ENCODE data around the gene PQBP1. TPM values are rescaled to one million over a fixed set of nuclear protein-coding genes. Genes with fewer than 3 reads are reported as not detected.

Gene PQBP1
- total RNA-seq, 1 donor from 2014 or later: 56.2 TPM

DNA sequence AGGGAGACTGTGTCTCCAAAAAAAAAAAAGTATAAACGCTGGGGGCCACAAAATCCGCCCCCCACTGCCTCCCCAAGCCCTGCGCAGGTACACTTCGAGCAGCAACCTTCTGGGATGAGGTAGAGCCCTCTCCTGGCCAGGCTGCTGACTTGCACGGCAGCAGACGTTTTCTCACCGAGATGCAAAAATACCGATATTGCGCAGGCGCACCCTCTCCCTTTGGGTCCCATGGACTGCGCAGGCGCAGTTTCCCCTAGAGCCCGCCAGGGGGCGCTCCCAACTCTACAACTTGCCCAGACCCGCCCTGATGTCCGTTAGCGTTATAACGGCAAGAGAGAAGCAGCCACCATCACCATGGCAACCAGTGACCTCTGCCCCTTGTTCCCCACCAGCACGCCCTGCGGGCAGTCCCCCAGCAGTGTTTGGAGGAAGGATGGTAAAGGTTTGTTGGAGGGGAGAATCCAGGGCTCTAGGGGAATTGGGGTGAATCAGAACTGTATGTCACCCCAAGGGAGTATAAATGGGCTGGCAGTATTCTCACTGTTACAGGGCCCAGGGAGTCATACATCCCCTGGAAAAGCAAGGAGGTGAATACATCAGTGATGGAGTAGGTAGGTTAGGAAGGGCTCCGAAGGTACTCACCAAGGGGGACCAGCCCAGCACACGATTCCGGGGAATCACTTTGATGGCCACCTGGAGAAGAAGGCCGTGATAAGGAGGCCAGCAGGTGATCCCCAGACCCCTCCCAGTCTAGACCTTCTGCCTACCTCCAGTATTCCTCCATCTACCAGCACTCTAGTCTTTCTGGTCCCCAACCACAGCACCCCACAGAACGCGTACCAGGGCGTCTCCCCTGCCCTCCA lies 19.6 kb downstream of the PQBP1 start:
- DNase-seq (peak; percentile 91), ATAC-seq (ENCODE audit: poor library complexity) (peak; percentile 78)
- intact Hi-C loops (cut with DNase I): no loop called here

DNA sequence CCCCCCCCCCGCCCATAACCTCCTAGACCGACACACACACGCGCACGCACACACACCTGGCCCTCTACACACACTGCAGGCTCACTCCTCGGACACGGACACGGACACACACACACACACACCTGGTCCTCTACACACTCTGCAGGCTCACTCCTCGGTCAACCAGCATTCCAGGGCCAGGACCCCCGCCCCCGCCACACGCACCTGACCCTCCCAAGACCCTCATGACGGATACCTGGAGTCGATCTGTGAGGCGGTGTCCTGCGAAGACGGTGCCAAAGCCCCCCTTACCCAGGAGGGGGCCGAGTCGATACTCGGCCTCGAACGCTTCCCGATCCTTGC lies 20.5 kb downstream of the PQBP1 start:
- DNase-seq: no peak
- ATAC-seq (ENCODE audit: poor library complexity): no peak
- intact Hi-C loops (cut with DNase I): no loop called here

DNA sequence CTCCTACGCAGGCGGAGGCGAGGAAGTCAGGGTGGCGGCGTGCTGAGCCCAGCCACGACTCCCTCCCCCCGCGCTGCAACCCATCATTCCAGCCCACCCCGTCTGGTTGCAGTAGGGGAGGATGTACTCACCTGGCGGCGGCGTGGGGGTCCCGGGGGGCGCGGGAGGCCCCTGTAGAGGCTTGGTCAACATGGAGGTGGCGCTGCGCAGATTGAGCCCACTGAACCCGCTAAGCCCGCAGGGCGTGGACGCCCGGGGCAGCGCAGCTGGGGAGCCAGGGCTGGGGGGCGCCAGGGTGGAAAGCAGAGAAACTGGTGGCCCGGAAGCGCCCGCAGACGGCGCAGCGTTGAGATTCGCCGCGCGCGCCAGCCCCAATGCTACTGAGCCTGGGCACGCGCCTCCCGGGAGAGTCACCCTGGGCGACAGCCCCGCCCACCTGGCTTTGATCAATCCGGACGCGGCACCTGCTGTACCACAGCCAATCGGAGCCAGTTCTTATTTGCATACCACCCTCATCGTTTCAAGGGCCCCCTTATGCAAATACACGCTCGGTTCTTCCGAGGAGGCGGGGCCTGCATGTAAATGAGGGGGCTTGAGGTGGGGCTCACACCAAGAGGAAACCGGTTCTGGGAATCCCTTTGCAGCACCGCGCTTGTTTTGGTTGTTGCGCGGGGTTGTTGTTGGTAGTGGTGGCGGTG lies 21.1 kb downstream of the PQBP1 start, which contains the start of gene PIM2:
TSS of gene PIM2 (minus strand) at position 382 of the 698 bp plus-strand sequence. CDS start at position 192, 190 bp downstream.
- intact Hi-C loops (cut with DNase I): no loop called here
- DNase-seq (peak; percentile 94), ATAC-seq (ENCODE audit: poor library complexity) (peak; percentile 91)

DNA sequence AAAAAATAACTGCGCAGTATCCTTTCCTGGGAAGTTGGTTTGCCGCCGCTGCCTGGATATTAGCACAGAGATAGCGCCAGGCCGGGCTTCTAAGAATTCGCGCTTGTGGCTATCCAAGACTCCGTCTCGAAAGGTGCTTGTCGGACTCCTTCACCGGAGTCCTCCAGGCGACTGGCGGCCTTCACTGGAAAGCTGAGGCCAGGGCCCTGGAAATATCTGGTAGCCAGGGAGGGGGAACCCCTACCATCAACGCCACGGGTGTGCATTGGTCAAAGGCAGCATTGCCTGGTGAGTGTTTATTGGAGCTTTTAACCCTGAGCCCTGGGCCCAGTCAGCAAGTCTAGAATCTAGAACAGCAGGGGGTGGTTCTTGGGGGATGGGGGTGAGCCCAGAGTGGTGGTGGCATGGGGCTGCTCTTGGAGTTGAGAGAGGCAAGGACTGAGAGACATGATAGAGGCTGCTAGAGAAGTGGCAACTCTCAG lies 21.7 kb downstream of the PQBP1 start:
- no peak for DNase-seq
- ATAC-seq (ENCODE audit: poor library complexity): peak; percentile 4
- intact Hi-C loops (cut with DNase I): no loop called here

DNA sequence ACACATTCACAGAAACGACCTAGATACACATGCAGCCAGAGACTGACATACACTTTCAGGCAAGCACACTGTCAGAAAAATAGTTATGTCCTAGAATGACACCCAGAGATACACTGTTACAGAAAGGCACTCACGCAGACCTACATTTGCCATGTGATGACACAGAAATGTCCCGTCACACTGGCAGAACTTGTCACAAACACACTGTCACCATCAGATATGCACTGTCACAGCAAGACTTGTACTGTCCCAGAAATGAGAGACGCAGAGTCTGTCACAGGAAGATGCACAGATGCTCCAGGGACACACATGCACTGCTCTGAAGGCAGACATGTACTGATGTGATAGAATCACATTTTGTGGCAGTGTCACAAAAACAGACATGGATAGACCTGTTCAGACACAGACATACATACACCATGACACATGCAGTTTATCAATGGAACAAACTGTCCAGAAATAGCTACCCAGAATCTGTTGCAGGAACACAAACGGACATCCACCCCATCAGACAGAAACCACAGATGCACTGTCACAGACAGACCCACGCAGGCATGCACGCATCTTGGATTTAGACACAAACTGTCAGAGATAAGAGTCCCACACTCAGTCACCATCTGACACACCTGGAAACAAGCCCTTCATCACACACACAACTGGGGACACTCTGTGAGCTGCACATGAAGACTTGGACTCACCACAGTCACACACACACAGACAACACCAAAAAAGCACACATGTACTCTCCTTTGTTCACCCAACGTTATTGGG lies 22.4 kb downstream of the PQBP1 start:
- ATAC-seq (ENCODE audit: poor library complexity) (no peak), DNase-seq (no peak)
- intact Hi-C loops (cut with DNase I): no loop called here

DNA sequence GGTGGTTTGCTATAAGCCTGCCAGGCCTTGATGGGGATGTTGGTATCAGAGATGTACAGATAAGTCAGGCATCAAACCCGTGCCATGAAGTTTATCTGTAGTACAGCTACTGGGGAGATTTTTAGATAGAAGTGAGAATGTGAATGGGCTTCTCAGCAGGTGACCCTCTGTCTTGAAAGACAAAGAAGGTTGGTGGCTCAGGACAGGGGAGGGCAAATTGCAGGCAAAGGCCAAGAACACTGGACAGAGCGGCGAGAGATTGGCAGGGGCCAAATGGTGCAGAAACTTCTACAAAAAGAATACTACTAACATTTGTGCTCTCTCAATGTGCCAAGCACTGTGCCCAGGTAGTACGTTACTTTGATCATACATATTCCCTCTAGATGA lies 23.0 kb downstream of the PQBP1 start:
- intact Hi-C loops (cut with DNase I): no loop called here
- DNase-seq (no peak), ATAC-seq (ENCODE audit: poor library complexity) (no peak)

DNA sequence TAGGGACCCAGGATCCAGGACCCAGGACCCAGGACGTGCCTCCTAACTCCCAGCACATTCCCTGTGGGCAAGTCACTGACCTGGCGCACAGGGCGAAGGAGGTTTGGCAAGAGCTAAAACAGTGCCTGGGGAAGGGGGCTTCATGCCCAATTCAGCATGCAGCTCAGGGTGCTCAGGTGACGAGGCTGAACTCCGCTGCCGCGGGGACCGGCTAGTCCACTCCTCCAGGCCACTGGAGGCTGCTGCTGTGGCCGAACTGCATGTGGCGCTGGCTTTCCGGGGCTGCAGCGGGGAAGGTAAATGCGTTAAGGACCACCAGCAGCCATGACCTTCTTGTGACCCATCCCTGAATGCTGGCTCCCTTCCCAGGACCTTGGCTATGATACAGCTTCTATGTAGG lies 26.0 kb downstream of the PQBP1 start:
- intact Hi-C loops (cut with DNase I): no loop called here
- no peak for ATAC-seq (ENCODE audit: poor library complexity)
- DNase-seq: no peak

DNA sequence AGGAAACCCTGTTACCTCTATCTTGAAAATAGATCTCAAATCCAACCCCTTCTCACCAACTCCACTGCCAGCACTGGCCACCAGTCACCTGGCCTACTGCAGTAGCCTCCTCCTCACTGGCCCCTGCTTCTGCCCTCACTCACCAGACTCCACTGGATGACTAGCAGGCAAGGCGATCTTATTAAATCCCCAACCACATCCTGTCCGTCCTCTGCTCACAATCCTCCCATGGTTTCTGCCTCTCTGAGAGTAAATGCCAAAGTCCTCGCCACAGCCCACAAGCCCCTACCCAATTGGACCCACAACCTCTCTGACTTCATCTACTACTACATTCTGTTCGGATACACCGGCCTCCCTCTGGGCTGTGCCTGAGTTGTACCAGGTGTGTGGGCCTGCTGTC lies 26.5 kb downstream of the PQBP1 start:
- ATAC-seq (ENCODE audit: poor library complexity) (no peak), DNase-seq (no peak)

DNA sequence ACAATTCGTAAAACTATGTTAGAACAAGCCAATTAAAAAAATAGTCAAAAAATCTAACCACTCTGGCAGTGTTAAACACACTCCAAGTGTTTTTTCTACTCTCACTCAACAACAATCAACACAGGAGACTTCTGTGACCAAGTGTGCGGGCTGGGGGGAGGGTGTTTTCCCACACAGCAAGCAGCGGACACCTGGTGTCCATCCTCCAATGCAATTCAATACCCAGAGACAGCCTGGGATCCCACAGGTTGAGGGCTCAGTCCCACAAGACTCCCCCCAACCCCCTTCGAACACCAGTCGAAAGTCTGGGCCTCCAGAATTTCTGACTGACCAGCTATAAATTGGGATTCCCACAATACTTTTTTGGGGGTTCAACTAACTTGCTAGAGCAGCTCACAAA lies 29.4 kb downstream of the PQBP1 start:
- intact Hi-C loops (cut with DNase I): no loop called here
- DNase-seq (no peak), ATAC-seq (ENCODE audit: poor library complexity) (no peak)

More for the DNA sequence above, 26.5 kb downstream of the PQBP1 start:
- intact Hi-C loops (cut with DNase I): no loop called here

DNA sequence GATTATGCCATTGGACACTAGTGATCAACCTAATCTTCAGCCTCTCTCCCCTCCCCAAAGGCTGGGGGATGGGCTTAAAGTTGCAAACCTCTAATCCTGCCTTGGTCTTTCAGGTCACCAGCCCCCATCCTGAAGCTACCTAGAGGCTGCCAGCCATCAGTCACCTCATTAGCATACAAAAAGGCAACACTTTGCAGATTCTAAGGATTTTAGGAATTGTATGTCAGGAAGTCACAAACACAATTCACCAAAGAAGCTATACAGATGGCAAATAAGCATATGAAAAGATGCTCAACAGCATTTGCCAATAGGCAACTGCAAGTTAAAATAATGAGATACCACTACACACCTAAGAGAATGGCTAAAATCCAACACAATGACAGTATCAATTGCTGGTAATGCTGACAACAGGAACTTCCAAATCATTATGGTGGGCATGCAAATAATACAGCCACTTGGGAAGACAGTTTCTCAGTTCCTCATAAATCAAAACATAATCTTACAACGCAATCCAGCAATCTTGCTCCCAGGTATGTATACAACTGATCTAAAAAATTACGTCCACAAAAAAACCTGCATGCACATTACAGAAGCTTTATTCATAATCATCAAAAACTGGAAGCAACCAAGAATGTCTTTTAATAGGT lies 30.1 kb downstream of the PQBP1 start:
- ATAC-seq (ENCODE audit: poor library complexity) (no peak), DNase-seq (no peak)
- intact Hi-C loops (cut with DNase I): no loop called here

DNA sequence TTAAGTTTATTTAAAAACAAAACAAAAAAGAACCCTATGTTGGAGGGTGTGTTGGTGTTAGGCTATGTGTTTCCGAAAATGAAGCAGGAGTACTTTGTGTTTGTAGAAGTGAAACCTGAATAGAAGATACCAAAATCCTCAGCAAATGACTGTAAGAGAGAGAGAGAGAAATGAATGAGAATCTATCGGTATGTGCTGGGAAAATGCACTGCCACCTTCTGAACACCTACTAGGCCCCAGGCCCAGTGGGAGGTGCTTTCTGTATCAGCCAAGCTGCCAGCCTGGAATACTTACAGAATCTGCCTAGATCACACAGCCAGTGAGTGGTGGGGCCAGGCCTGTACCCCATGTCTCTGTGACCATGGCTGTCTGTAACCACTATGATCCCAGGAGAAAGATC lies 36.0 kb downstream of the PQBP1 start:
- intact Hi-C loops (cut with DNase I): no loop called here
- no peak for ATAC-seq (ENCODE audit: poor library complexity)
- DNase-seq: no peak

DNA sequence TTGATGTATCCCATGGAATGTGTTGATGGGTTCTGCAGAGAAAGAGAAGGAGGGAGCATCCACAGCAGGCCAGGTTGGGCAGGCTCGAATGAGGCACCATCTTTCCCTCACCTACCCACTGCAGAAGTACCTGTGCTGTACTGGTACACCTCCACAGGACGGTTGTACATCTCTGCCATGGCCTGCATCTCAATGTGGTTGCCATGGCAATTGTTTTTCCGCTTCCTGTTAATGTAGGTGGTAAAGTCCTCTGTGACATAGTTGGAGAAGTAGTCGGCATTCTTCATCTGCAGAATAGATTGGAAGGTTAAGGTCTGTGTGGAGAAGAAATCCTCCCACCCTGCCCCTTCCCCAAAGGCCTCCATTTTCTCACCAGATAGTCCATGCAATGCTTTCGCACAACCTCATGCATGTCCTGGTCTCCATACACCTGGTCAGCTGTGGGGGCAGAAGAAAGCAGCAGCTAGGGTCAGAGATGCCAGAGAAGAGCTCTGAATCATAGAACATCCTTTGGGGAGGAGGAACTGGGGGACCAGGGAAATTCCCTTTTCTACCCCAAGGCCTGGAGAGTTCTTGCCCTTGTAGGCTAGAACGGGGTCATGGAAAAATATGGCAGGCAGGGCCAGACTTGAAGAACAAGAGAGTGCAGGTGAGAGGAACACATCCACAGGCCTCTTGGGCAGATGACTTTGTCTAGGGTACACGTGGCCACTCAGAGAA lies 37.0 kb downstream of the PQBP1 start:
- ATAC-seq (ENCODE audit: poor library complexity) (no peak), DNase-seq (no peak)
- intact Hi-C loops (cut with DNase I): no loop called here

DNA sequence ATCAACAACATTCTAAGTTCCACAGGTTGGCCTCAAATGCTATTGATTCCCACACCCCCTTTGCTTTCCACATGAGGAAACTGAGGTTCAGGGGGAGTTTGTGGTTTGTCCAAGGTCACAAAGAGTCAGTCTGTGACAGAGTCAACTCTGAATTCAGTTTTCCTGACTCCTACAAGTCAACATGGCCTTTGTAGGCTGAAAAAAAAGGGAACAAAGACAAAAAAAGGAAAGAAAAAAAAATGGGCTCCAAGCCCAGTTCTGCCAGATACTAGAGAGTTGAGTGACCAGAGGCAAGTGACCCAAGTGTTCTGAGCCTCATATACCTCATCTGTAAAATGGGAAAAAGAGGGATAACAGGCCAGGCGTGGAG lies 37.6 kb downstream of the PQBP1 start:
- intact Hi-C loops (cut with DNase I): no loop called here
- DNase-seq: no peak
- ATAC-seq (ENCODE audit: poor library complexity): no peak

DNA sequence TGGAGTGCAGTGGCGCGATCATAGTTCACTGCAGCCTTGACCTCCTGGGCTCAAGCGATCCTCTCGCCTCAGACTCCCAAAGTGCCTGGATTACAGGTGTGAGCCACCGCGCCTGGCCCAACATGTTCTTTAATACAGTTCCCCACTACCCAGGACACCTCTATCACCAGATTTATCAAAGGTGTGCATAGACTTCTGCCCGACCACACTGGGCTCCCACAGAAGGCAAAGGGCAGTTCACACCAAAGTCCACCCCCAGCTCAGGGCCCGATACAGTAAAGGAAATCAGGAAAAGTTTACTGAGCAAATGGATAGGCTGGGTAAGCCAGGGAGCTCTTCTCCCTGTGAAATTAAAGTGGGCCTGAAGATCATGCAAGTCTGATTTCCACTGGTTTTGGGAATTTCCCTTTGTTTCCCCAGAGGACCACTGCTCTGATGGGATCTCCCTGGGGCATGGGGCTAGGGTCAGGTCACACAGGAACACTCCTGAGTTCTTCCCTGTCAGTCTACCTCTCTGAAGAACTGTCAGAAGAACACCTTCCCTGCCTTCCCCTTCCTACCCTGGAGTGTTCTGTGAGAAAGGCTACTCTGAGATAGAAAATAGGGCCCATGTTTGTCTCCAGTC lies 38.8 kb downstream of the PQBP1 start:
- intact Hi-C loops (cut with DNase I): no loop called here
- DNase-seq (no peak), ATAC-seq (ENCODE audit: poor library complexity) (no peak)

DNA sequence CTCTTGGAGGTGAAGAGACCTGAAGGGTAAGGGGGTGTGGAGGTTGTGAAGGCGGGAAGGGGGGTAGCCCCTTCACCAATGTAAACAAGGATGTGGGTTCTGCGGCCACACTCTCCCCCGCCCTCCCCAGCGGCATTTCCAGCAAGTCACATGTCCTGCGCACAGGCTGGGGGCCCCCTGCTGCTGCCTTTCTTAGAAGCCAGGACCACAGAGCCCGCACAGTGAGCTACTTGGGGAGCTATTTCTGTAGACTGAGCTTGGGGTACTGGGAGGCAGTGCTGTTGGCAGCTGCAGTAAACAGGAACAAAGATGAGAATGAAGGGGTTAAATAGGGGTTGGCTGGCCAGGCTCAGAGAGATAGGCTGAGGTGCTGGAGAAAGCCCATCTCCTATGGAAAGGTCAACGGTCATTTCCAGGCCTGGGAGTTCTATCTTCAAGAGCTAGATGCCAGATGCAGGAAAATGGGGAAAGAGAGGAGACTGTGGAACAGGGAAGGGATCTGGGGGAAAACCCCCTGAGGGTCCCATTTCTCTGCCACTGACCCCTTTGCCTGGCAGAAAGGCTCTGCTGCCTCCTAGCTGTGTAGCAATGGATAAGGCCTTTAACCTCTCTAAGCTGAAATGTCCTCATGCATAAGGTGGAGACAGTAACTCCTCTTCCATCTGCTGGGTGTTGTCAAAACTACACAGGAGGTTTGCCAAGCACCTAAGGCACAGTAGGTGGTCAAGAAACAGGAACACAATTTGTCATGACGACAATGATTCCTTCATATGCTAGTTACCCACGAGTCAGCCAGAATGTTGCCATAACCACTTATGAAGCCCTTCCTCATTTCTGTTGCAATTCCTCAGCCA lies 39.6 kb downstream of the PQBP1 start:
- intact Hi-C loops (cut with DNase I): no loop called here
- DNase-seq (peak; percentile 70), ATAC-seq (ENCODE audit: poor library complexity) (peak; percentile 39)

DNA sequence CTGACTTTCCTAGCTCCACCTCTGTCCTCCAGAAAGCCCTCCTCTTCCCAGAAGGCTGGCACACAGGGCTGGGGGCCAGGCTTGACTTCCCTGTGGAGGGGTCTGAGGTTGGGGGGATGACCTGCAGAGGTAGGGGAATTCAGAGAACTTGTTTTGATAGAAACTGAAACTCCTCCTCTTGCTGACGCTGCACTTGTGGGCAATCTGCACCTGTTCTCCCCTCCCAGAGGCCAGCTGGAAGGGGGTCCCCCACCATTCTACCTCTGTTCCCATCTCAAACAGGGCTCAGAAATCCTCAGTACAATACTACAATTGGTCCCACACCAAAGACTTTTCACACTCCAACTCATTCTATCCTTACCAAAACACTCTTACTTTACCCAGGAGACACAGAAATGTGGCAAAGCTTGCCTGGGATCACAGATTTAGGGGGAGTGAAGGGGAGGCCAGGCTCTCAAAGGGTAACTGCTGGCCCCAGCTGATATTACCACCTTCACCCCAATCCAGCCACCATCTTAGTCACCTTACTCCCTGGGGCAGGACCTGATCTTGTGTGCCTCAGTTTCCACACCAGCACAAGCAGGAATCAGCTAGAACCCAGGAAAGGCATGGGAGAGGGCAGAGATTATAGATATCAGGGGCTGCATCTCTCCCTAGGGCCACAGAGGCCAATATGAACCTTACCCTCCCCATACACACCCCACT lies 41.1 kb downstream of the PQBP1 start:
- ATAC-seq (ENCODE audit: poor library complexity) (no peak), DNase-seq (no peak)
- intact Hi-C loops (cut with DNase I): no loop called here
